HG02970 (cell line): ENCODE measurements around the gene CUBN.
"Not testable (repeated sequence)": the region's sequence is repeated elsewhere in the genome, so short reads cannot be mapped to it uniquely, and the experiment has no call there.

Experiments
- ATAC-seq: cut with Tn5 transposase; IDR thresholded peaks from one replicate; pipeline ENCODE4 v1.9.1; 2021; ENCODE audit warnings: mild to moderate bottlenecking, moderate library complexity, moderate number of reproducible peaks; ENCODE audit not compliant: unreplicated experiment, low FRiP score

Gene CUBN

DNA sequence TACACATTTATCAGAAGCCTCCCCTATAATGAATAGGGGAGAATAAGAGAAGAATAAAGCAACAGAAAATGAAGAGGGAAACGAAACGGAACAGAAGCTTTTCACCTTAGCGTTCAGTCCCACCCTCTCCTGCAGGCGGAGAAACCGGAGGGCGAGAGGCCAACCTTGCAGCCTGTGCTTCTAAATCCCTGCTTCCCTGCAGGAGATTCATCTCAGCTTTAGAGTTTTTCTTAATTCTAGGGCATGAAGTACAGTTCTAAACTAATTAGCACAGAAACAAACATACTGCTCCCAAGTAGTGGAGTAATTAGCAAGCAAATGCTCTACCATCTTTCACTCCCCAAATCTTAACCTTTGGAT lies 107.2 kb downstream of the CUBN start:
- no peak for ATAC-seq

GRCh38 chr10:17021656-17022465 lies 107.8 kb downstream of the CUBN start:
- no peak for ATAC-seq

DNA sequence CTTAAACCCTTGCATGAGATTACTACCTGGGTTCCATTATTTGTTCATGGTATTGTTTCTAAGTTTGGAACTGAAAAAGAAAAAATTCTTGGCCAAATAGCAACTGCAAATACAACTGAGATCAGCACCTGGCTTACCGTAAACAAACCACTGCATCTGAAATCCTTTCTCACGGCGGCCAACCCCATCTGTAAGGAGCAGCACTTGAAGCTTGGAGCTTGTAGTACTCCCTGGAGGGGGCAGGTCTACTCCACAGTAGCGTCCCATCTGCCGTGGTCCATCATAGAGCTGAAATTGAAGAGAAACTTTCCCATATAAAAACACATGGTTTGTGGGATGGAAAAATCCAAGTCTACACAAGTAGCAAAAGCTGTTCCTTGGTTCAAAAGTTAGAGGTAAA lies 109.9 kb downstream of the CUBN start:
- no peak for ATAC-seq

DNA sequence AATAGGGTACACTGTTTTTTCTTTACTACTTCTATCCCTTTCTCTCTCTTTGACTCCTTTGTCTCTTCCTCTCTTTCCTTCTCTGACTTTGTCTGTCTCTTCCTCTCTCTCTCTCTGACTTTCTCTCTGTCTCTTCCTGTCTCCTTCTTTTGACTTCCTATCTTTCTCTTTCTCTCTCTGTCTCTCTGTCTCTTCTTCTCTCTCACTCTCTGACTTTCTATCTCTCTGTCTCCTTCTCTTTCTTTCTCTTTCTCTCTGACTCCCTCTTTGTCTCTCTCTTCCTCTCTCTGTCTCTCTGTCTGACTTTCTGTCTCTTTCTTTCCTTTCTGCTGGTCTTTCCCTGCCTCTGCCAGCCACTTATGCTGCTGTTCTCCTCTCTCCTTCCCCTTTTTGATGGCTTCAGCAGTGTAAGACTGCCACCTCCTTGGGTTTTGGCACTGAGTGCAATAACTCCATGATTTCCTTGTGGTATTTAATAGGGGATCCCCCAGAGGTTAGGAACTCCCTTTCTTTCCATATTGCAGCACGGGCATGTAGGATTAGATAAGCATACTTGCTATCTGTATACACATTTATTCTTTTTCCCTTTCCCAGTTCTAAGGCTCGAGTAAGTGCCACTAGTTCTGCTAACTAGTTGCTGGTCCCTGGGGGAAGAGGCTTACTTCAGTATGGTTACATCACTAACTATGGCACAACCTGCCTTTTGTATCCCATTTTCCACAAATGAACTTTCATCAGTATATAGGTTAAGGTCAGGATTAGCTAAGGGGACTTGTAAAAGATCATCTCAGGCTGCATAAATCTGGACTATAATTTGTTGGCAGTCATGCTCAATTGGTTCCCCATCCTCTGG lies 116.3 kb downstream of the CUBN start:
- not testable (repeated sequence) for ATAC-seq

DNA sequence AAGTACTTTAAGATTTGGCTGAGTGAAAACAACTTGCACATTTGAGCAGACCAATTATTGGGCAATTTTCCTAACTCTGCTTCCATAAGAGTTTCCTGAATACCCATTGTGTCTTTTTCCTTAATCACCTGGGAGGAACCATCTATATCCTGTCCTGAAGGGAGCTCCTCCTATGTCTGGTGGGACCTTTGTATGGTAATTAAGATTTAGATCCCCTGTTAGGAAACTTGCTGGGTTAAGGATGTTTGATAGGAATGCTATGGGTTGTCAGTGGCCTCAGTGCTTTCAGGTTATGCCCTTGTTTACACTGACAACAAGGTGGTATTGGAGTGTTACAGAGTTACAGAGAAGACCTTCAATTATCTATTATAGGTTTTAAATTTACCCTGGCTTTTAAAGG lies 116.9 kb downstream of the CUBN start:
- not testable (repeated sequence) for ATAC-seq

- no peak for ATAC-seq
Observed at GRCh38 chr10:17010363-17011145, 119.1 kb downstream of the CUBN start.

DNA sequence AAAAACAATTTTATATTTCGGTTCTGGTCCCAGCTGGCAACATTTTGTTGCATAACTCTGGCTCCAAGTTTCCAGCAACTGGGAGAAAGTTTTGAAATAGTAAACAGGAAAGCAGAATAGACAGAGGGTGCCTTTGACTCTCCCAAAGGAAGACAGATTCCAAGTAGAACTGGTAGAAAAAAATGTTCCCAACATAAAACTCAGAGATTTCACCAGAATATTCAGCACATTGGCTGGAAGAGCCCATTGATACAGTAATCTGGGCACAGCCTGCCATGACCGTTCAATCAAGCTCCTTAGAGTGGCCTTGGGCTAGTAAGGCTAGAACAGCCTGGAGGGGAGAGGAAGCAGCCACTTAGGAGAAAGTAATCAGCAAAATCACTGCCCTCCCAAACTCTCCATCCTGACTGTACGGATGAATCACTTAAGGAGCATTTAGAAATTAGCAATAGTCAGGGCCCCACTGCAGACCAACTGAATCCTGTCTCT lies 120.4 kb downstream of the CUBN start:
- ATAC-seq: no peak

- no peak for ATAC-seq
Observed at GRCh38 chr10:17007418-17007770, 122.2 kb downstream of the CUBN start.

GRCh38 chr10:17006631-17007417 lies 122.8 kb downstream of the CUBN start:
- no peak for ATAC-seq

- ATAC-seq: no peak
Observed at GRCh38 chr10:17005621-17006566, 123.7 kb downstream of the CUBN start.

GRCh38 chr10:17004801-17005380 lies 124.7 kb downstream of the CUBN start:
- no peak for ATAC-seq

DNA sequence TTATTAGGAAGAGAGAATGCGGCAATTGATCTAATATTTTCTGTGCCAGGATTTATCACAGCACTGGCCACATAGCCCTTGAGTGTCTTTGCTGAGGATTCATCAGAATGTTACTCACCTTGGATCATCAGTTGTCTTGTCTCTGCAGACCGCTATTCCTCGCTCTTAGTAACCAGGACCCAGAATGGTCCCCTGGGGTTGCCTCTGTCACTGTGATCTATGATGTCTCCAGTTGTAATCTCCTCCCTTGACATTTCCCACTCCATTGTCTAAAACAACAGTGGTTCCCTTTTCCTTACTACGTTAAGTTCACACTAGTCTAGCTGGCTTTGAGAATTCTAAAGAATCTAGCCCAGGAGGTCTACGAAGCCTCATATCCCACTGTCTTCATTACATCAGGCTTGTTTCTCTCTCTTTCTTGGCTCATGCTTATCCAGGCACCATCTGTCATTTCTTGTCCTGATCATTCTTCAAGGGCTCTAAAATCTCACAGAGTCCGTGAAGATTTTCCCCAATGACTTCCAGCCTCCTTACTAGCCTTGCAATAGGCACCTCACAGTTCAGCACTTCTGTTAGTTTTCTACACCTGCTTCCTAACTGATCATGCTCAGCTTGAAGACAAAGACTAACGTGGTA lies 125.8 kb downstream of the CUBN start:
- no peak for ATAC-seq

DNA sequence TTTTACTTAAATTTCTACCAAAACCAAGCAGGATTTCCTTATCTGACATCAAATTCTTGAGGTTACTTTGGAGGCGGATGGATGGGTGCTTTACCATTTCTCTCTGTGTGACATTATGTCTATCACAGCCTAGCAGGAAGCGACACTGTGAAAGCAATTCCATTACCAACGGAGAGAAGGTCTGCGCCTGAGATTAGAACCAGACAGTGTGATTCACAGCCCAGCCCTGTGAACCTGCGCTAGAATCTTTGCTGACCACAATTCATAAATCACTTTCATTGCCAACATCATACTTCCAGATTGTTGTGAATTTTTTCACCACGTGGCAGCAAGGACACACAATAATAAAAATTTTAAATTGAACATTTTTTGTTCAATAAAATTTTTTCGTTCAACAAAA lies 126.5 kb downstream of the CUBN start:
- ATAC-seq: no peak

- peak; percentile 48 for ATAC-seq
Observed at GRCh38 chr10:17001961-17002749, 127.5 kb downstream of the CUBN start.

DNA sequence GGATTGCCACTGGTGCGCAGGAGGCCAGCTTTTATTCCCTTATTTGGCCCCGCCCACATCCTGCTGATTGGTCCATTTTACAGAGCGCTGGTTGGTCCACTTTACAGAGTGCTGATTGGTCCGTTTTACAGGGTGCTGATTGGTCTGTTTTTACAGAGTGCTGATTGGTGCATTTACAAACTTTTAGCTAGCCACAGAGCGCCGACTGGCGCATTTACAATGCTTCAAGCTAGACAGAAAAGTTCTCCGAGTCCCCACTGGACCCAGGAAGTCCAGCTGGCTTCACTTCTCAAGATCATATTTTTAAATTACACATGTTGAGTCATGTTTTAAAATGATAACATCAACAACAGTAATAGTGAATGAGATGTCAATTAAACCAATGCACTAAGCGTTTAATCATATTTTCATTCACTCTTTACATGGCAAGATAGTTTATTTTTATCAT lies 128.3 kb downstream of the CUBN start:
- no peak for ATAC-seq

DNA sequence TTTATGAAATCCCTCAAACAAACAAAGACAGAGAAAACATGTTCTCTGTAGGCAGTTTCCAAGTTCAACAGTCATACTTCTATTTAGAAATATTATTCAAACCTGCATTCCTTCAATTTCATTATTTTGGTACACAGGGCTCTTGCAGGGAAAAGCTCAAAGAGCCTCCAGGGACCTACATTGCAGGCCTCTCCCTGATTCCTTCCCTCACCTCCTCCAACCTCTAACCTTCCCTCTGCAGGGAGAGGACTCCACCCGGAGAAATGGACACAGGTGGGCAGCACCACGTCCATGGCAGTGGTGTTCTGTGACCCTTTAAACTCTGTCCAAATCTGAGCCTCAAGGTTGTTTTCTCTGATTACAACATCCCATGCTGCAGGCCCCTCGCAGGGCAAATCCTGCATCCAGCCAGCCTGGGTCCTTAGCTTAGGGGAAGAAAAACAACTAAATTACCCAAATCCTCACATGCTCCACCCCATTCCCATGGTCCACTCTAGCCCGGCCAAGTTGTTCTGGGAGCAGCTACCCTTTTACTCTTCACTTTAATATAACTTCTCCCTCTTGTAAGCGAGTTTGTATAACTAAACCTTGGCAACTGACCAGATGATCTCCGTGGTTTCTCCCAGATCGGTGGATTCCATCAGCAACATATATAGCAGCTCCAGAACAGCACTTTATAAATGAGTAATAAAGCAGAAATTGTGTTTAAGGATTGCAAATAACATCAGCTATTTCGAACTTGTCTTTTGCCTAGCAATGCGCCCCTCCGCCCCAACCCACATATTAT lies 129.8 kb downstream of the CUBN start:
- no peak for ATAC-seq
